Activated CD4-positive, CD25-positive, alpha-beta regulatory T cell (primary cell): ENCODE results near the gene SLC7A14.

Experiments
- DNase-seq, 4 experiments: peaks; one replicate each; lab custom pipeline; 2025; lab: John Stamatoyannopoulos, UW

SLC7A14 gene

DNA sequence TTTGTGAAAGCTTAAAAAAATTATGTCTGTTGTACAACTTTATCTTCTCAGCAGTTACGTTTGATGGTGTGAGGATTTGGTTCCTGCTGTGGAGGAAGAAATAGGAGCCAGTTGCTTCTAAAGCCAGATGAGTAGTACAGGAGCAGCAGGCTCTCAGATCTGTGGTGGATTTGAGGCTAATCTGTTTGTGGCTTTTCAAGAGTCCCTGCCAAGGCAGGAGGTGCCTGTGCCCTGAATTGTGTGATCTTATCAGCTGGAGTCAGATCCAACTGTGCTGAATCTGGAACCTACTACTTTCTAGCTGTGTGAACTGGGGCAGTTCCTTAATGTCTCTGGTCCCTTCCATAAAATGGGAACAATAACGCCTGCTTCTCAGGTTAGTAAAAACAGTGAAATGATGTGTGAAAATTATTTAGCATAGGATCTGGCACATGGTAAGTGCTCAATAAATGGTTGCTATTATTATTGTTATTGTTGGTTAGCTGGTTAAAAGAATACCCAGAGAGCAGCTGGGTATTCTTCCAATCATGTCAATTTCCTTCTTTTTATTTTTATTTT is 159.6 kb downstream of the SLC7A14 start:
- no peak for DNase-seq

DNA sequence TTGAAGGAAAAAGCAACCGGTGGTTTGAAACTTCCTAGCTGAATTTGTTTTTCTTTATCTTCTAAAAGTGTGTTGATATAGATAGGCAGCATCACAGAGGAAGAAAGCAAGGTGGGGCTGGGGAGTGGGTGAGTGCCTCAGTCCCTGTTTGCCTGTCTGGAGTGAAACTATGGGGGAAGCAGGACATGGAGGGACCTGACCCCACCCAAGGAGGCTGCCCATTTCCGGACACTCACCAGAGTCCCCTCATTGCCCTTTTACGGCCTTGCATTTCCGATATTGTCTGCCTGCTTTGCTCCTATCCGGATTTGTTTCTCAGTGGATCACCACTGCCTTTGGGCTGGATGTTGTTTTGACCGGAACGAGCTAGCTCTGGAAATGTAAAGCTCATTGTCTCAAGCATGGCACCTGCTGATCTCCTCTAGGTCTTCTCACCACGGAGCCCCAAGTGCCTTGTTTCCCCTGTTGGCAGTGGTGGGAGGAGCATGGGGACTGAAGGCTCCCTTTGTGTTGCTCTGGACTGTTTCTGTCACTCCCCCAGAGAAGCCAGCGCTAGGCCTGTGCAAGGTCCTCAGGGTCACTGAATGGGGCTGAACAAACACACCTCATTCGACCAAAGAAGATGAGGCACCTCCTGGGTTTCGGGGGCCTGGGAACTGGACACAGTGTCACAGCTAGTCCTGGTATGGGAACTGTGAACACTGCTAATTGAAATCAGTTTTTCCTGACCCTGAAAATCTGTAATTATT is 160.2 kb downstream of the SLC7A14 start:
- DNase-seq, result no peak

DNA sequence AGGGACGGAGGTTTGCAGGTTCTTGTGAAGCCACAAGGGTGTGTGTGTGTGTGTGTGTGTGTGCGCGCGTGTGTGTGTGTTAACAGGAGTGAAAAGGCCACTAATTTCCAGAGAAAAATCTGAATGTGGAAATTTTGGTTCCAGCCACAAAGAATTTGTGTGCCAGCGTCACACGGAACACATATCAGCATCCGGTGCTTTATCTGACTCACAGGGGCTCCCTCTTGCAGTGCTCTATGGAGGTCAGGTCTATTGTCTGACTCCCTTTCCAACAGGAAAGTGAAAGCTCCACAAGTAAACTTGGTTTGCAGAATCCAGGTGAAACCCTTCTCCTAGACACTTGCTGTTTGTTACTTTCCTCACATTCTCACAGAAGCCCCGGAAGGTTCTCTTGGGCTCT is 161.0 kb downstream of the SLC7A14 start:
- no peak for DNase-seq

DNA sequence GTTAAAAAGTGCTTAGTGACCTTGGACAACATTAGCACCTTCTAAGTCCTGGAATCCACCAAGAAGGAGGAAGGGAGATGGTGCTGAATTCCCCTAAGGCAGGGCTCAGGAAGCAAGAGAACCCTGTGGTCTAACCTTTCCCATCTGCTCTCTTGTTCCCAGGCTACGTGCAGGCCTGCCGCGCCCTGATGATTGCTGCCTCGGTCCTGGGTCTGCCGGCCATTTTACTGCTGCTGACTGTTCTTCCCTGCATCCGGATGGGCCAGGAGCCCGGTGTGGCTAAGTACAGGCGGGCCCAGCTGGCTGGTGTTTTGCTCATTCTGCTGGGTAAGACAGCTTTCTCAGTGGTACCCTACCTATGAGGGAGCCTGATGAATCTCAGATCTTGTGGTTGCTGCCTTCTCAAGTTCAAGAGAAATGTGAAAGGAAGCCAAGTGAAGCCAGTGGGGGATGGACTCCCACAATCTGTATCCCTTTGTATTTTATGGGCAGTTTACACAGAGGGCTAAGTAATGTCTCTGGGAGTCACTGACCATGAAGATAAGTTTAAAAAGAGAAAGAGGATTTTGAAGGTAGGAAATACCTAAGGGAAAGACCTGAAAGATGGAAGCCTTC is 162.8 kb downstream of the SLC7A14 start:
- no peak for DNase-seq

DNA sequence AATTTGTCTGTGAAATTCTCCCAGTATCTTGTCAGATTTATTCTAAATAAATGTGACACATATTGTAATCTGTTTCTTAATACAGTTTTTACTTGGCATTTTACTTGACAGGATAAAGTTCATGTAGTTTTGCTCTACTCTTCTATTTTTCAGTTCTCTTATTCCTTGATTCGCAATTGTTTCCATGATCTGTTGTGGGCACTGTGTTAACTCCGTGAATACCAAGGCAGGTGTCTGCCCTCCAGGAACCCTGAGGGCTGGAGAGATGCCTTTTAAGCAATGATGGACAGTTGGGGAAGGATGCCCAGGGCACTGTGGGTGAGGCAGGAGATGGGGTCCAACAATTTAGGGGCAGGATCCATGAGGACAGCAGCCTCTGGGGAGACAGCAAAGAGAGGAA is 164.1 kb downstream of the SLC7A14 start:
- no peak for DNase-seq

DNA sequence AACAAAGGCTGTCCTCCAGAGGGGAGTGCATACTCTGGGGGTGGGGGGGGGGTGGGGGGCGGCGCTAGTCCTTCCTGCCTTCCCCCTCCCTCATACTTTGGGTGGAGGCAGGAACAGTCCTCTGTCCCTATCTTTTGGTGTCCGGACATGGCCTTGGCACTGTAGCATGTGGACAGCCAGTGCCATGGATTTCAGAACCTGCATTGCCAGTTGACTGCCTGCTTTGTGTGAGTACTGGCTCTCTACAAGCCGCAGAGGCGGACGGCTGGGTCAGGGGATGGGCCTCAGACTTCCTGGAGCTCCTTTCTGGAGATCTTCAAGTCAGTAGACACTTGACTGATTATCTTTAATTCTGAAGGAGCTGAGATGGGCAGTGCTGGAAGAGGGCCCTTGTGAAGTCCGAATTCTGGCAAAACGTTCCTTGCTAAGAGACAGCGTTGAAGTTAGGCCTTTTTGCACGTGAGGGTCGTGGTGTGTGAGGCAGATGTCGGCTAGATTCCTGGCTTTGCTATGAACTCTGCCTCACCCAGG is 164.7 kb downstream of the SLC7A14 start:
- DNase-seq, result no peak

DNA sequence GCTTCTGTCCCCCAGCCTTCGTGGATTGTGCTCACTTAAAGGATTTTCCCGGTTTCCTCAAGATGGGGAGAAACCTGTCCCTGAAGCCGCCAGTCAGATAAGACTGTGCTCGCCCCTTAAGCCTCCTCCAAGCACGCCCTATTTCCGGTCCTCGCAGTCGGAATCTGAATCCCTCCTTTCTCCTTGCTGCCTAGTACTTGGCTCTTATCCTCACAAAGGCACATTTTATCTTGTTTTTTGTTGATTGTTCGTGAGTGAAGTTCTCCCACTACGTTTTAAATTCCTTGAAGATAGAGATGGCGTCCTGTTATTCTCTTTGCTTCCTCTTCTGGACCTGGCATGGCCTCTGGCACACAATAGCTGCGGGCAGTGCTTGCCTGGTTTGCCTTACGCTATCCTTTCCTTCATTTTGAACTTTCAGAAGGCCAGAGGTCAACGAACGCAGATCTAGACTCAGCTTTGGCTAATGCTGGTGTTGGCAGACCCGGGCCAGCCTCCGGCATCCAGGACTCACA is 165.5 kb downstream of the SLC7A14 start:
- DNase-seq, result no peak

DNA sequence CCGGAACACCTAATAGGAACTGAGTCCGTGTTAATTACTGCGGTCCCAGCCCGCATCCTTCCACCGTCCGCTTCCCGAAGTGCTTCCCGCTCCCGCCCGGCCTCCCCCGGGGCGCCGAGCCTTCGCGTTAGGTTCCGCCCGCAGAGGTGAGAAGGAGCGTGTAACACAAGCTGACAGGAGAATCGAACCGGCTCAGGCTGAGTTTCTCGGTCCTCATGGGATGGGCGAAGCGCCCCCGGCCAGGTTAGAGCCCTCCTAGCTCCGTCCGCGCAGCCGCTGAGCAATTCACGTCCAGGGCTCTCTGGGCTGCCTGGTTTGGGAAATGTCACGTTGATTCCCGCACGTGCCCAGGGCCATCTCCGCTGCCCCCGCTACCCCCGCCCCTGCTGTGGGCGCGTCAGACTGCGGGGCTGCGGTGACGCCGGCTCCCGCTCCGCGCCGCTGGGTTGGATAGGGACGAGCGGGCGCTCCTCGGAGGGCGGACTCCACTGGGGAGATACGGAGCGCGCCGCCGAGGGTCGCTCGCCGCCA is 166.3 kb downstream of the SLC7A14 start:
- DNase-seq, result no peak

DNA sequence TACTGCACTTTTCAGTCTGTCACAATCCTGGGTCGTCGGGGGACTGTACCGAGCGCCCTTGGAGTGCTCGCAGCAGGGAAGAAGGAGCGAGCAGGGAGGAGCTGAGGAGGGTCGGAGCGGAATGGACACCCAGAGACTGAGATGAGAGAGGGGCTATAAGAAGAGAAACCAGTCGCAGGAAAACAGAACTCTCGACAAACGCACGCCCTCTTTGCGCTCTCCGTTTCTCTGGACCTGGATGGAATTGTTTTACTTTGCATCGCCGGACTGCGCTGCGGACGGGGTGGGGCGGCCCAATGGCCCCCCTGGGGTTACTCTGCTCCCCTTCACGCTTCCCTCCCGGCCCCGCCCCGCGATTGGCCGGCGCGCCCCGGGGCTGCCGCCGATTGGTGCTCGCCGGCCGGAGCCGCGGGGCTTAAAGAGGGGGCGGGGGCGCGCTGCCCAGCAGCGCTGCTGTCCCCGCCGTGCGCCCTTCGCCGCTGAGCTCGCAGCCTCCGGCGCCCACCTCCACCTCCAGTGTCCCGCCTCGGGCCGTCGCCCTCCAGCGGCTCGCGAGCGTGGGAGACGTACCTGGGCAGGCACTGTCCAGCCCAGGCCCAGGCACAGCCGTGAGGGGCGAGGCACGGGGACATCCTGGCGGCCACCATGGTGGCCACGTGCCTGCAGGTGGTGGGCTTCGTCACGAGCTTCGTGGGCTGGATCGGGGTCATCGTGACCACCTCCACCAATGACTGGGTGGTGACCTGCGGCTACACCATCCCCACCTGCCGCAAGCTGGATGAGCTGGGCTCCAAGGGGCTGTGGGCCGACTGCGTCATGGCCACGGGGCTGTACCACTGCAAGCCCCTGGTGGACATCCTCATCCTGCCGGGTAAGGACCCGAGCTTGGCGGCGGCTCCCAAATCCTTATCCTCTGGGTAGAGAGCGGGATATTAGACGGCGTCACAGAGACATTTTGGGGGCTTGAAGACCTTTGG is 167.2 kb downstream of the SLC7A14 start, which contains the start of gene CLDN11:
Gene CLDN11, plus strand, starts transcription at position 447 of the 977 bp plus-strand sequence. Its CDS starts 199 bp downstream, at position 646.
- no peak for DNase-seq

DNA sequence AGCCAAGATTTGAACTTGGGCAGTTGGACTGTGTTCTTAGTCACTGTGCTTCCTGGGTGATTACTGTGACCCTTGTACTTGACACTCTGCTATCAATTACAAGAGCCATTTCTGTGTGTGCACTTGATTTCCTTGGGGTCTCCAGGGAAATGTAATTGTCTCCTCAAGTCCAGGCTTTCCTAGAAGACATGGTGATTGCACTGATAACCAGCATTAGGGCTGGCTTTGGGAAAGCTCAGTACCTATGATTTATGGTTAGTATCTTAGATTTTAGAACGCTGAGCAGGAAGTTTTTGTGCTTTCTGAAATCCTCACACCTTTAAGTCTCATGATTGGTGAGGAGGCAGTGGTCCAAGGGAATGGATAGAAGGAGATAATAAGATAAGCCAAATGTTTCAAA is 168.8 kb downstream of the SLC7A14 start:
- no peak for DNase-seq

DNA sequence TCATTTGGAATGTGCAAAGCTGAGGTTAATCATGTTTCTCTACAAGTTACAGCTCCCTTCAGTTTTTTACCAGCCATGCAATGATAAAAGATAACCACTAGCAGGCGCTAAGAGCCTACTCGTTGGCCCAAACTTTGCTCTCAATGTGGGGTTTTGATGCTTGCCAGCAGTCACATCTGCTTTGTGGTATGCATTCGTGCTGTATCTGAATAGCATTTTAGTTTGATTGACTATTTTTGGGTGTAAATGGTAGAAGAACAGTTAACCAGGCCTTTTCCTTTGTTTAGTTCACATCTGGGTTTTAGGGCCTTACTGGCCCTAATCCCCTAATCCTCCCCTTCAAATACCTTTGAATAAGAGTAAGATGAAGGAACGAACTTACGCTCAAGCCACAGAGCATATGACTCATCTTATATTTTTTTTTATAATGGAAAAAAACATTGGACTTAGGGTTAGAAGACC is 171.6 kb downstream of the SLC7A14 start:
- DNase-seq, result no peak

DNA sequence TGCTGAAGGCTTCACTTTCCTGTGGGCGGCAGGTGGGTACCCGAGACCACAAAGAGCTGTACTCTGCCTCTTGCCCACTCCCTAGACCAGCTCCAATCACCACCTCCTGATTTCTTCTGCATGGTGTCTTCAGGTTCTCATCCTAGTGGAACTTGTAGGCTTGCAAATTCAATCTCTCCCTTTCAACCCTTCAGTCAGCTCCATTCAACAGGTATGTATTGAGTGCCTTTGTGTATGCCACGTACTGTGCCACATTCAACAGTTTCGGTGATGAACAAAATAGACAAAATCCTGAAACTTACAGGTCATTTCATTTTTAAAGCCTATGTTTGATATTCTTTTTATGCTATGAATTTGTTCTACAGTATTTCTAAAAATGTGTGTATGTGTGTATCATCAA is 172.6 kb downstream of the SLC7A14 start:
- DNase-seq, result no peak

DNA sequence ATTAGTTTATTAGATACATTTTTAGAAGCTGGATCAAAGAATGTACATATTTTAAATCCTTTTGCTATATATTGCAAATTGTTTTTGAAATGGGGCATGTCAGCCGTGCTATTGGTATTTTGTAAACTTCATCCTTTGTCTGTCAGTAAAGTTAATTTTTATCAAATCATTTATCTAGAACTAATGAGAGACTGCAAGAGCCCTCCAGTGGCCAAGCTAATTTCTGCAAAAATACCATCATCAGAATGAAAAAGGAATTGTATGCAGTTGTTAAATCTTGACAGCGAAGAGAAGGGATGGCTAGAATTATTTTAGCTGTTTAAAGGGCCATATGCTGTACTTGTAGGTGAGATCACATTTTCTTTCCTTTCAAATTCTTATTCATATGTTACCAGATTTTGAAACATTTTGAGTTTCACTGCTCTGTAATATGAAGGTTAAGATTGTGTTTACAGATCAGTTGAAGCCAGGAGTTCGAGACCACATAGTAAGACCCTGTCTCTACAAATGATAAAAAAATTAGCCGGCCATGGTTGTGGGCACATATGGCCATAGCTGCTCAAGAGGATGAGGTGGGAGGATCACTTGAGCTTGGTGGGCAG is 175.3 kb downstream of the SLC7A14 start:
- DNase-seq, result no peak
